Fibroblast of pulmonary artery (primary cell): Measurements from ENCODE around the gene PPP2R3B.

ENCODE experiments used
- DNase-seq: peaks from one replicate; pipeline ENCODE4 v3.0.0-alpha.2; 2010; ENCODE audit warnings: low read depth
- H3K4me3 ChIP-seq: replicated peaks from 2 replicates; pipeline ENCODE4 v1.5.1; 2011; ENCODE audit warnings: low read depth, mild to moderate bottlenecking, control low read depth, low read length, moderate library complexity
- CTCF ChIP-seq: IDR thresholded peaks from 2 replicates; pipeline ENCODE4 v1.5.1; 2011; ENCODE audit warnings: mild to moderate bottlenecking, control low read depth, low read length, inconsistent platforms; ENCODE audit errors: missing control alignments

Gene PPP2R3B

GRCh38 chrX:429266-429825, 42.6 kb upstream of the PPP2R3B start:
- no peak overlapping the region for H3K4me3 ChIP-seq
- no peak for DNase-seq
- no peak for TF ChIP-seq CTCF

GRCh38 chrX:427812-428725, 41.4 kb upstream of the PPP2R3B start:
- peak; percentile 17 for DNase-seq
- no peak for TF ChIP-seq CTCF
- peak overlapping the region; percentile 28 for H3K4me3 ChIP-seq

GRCh38 chrX:426881-427280, 40.2 kb upstream of the PPP2R3B start:
- TF ChIP-seq CTCF, result no peak
- no peak for DNase-seq
- H3K4me3 ChIP-seq, result no peak overlapping the region

GRCh38 chrX:425056-425455, 38.3 kb upstream of the PPP2R3B start:
- no peak for TF ChIP-seq CTCF
- H3K4me3 ChIP-seq, result no peak overlapping the region
- no peak for DNase-seq

- no peak for TF ChIP-seq CTCF
- no peak for DNase-seq
- H3K4me3 ChIP-seq, result no peak overlapping the region
Measured at GRCh38 chrX:421646-422391, 35.1 kb upstream of the PPP2R3B start.

- H3K4me3 ChIP-seq, result no peak overlapping the region
- no peak for DNase-seq
- no peak for TF ChIP-seq CTCF
Measured at GRCh38 chrX:420496-421223, 34.0 kb upstream of the PPP2R3B start.
